ENCODE measurements around the gene HEBP2. TPM values are rescaled to one million over a fixed set of nuclear protein-coding genes. Genes with fewer than 3 reads are reported as not detected.

Gene HEBP2
- total RNA-seq, 1 donor from 2014 or later, result 64.8 TPM

DNA sequence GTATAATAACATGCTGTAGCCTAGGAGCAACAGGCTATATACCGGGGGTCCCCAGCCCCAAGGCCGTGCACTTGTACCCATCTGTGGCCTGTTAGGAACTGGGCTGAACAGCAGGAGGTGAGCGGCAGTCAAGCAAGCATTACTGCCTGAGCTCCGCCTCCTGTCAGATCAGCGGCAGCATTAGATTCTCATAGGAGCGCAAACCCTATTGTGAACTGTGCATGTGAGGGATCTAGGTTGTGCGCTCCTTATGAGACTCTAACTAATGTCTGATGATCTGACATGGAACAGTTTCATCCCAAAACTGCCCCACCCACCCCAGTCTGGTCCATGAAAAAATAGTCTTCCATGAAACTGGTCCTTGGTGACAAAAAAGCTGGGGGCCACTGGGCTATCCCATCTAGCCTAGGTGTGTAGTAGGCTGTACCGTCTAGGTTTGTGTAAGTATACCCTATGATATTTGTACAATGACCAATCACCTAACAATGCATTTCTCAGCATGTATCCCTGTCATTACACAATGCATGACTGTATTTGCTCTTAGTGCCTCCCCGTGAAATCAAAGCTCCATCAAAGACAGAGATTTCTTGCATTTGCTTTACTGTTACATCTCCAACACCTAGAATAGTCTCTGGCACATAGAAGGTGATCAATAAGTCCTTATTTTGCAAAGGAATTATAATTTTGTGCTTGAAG lies 64.4 kb downstream of the HEBP2 start:
- FAIRE-seq (no peak), DNase-seq (ENCODE audit: low read depth) (peak; percentile 95)
- H3K4me3 ChIP-seq (ENCODE audit: low read depth, low read length), result no peak overlapping the region
- H3K27me3 ChIP-seq (ENCODE audit: control insufficient read depth, insufficient read depth, low read length), result no peaks in the 10 kb centered on the region
- TF ChIP-seq CTCF (IDR thresholded peaks at IDR 0.05; ENCODE audit: insufficient read depth, low read length, severe bottlenecking), result no peak
- H3K36me3 ChIP-seq (ENCODE audit: control insufficient read depth, insufficient read depth, low read length), result peaks cover 4% of the 10 kb centered on the region

Other genes with a start within 250 kb of the HEBP2 start
- 10.3 and 14.2 TPM in 2 replicates for gene ARFGEF3, start 242.3 kb upstream of the HEBP2 start, total RNA-seq
- gene PBOV1, start 185.7 kb upstream of the HEBP2 start, total RNA-seq, result not detected in 2 replicates
- not detected in 2 replicates for gene SMIM28, start 26.3 kb upstream of the HEBP2 start, total RNA-seq
- 6.3 and 12.5 TPM in 2 replicates for gene NHSL1, start 95.3 kb downstream of the HEBP2 start, total RNA-seq

All from bronchial epithelial cell (primary cell).